HAP-1 (cell line): ENCODE results near the gene DIAPH1.
A peak's percentile ranks its signal among the peaks of the same experiment; 100 is the strongest.

Experiments
- DNase-seq, 2 experiments: peaks; one replicate each; pipeline ENCODE4 v3.0.0-alpha.2; 2016 to 2020; ENCODE audit warnings: low spot score in 2 of 2
- H3K27me3 ChIP-seq: fragments of 250-450 bp; sonication (Bioruptor Pico); 2 replicates; pipeline ENCODE4 v1.5.1; 2020; ENCODE audit warnings: low read depth, mild to moderate bottlenecking, moderate library complexity
- H3K36me3 ChIP-seq: fragments of 250-450 bp; sonication (Bioruptor Pico); replicated peaks from 2 replicates; pipeline ENCODE4 v1.5.1; 2020; ENCODE audit warnings: mild to moderate bottlenecking
- H3K4me1 ChIP-seq: fragments of 250-450 bp; sonication (Bioruptor Pico); 2 replicates; pipeline ENCODE4 v1.5.1; 2020; ENCODE audit warnings: mild to moderate bottlenecking
- H3K4me3 ChIP-seq: fragments of 250-450 bp; sonication (Bioruptor Pico); 2 replicates; pipeline ENCODE4 v1.5.1; 2020; ENCODE audit warnings: mild to moderate bottlenecking, moderate library complexity
- H3K9me3 ChIP-seq: fragments of 250-450 bp; sonication (Bioruptor Pico); 2 replicates; pipeline ENCODE4 v1.5.1; 2020; ENCODE audit warnings: mild to moderate bottlenecking, moderate library complexity
- in situ Hi-C: fragments of 300-500 bp; cut with MboI; formaldehyde crosslinking; loops from 3 replicates; pipeline ENCODE4 v1.14.3; 2020; ENCODE audit warnings: low sequenced_read_pairs, inconsistent platforms, mixed read lengths

Gene DIAPH1

GRCh38 chr5:141475625-141476131 lies 143.1 kb downstream of the DIAPH1 start, which contains the start of gene PCDHGC3:
TSS of gene PCDHGC3 (plus strand) at chr5:141475966. CDS start at chr5:141476117, 151 bp downstream.
- Histone ChIP-seq H3K27me3 (0 out of 2 replicates have a peak, but pooled peaks cover 3% of the 10 kb centered on the region), H3K4me3 (peak within 1 kb of the TSS; percentile 34), H3K4me1 (peaks cover 9% of the 10 kb centered on the region; the same call in 1 of the 2 replicates), H3K36me3 (no peaks in the 10 kb centered on the region), H3K9me3 (no peaks in the 10 kb centered on the region)
- peak; percentile 86 to 88 for DNase-seq
- in situ Hi-C loops = no loop called here

- no peaks in the 10 kb centered on the region for H3K4me1 ChIP-seq
- in situ Hi-C loops = no loop called here
- no peaks in the 10 kb centered on the region for H3K9me3 ChIP-seq
- no peaks in the 10 kb centered on the region for H3K36me3 ChIP-seq
- no peak overlapping the region for H3K4me3 ChIP-seq
- no peaks in the 10 kb centered on the region for H3K27me3 ChIP-seq
- DNase-seq = no peak
These were observed 153.4 kb downstream of the DIAPH1 start for GRCh38 chr5:141465351-141465750.
